ENCODE results near the gene SMARCC1.

The SMARCC1 gene

DNA sequence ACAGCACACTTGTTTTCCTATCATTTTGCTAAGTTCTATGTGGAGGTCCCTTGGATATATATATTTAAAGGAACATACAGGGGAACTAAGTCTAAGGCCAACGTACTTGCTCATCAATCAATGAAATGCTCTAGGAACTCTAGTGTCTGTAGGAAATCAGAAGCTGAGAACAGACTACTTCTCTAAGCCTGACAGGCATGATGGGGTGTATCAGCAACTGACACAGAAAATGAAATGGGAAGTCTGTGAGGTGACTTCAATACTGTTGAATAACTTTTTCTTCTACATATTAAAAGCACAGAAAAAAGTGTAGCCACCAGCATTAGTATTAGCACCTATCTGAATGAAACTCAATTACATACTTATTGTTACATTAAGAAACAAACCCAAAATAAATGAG, 146.2 kb downstream of the SMARCC1 start:
- Histone ChIP-seq H3F3A (ENCODE audit: insufficient read depth) (0 out of 2 replicates have a peak, but pooled peaks cover 4% of the 10 kb centered on the region), H3K36me3 (ENCODE audit: low read length) (peaks cover 44% of the 10 kb centered on the region), H3K4me3 (ENCODE audit: insufficient read depth, low read length, poor library complexity, severe bottlenecking) (no peak overlapping the region), H3K9me2 (replicated peaks; ENCODE audit: insufficient read depth, low read length) (no peaks in the 10 kb centered on the region), H3K27me3 (ENCODE audit: low read length) (no peaks in the 10 kb centered on the region), H3K9me3 (ENCODE audit: insufficient read depth, low read length) (no peaks in the 10 kb centered on the region), H3K79me2 (ENCODE audit: insufficient read depth, low read length) (0 out of 2 replicates have a peak, but pooled peaks cover 3% of the 10 kb centered on the region), H3K4me2 (ENCODE audit: low read depth, low read length, poor library complexity, severe bottlenecking) (no peak overlapping the region), H4K20me1 (ENCODE audit: low read depth, low read length) (peaks cover 6% of the 10 kb centered on the region; the same call in 1 of the 2 replicates), H3K27ac (ENCODE audit: low read depth, low read length) (no peak overlapping the region), H2AFZ (ENCODE audit: low read depth, low read length, severe bottlenecking) (no peak overlapping the region), H3K9ac (ENCODE audit: low read length) (no peak overlapping the region)
- TF ChIP-seq, protein P1, sequence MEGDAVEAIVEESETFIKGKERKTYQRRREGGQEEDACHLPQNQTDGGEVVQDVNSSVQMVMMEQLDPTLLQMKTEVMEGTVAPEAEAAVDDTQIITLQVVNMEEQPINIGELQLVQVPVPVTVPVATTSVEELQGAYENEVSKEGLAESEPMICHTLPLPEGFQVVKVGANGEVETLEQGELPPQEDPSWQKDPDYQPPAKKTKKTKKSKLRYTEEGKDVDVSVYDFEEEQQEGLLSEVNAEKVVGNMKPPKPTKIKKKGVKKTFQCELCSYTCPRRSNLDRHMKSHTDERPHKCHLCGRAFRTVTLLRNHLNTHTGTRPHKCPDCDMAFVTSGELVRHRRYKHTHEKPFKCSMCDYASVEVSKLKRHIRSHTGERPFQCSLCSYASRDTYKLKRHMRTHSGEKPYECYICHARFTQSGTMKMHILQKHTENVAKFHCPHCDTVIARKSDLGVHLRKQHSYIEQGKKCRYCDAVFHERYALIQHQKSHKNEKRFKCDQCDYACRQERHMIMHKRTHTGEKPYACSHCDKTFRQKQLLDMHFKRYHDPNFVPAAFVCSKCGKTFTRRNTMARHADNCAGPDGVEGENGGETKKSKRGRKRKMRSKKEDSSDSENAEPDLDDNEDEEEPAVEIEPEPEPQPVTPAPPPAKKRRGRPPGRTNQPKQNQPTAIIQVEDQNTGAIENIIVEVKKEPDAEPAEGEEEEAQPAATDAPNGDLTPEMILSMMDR (IDR thresholded peaks at IDR 0.05; ENCODE audit: insufficient read depth, low read length, poor library complexity, severe bottlenecking): no peak

GRCh38 chr3:47634996-47635395, 146.7 kb downstream of the SMARCC1 start:
- Histone ChIP-seq H2AFZ (ENCODE audit: low read depth, low read length, severe bottlenecking) (no peak overlapping the region), H3K9me2 (replicated peaks; ENCODE audit: insufficient read depth, low read length) (no peaks in the 10 kb centered on the region), H4K20me1 (ENCODE audit: low read depth, low read length) (peaks cover under 1% of the 10 kb centered on the region; the same call in 1 of the 2 replicates), H3K27me3 (ENCODE audit: low read length) (no peaks in the 10 kb centered on the region), H3K27ac (ENCODE audit: low read depth, low read length) (no peak overlapping the region), H3K4me3 (ENCODE audit: insufficient read depth, low read length, poor library complexity, severe bottlenecking) (no peak overlapping the region), H3K4me2 (ENCODE audit: low read depth, low read length, poor library complexity, severe bottlenecking) (no peak overlapping the region), H3K9me3 (ENCODE audit: insufficient read depth, low read length) (no peaks in the 10 kb centered on the region), H3K79me2 (ENCODE audit: insufficient read depth, low read length) (no peaks in the 10 kb centered on the region), H3F3A (ENCODE audit: insufficient read depth) (0 out of 2 replicates have a peak, but pooled peaks cover 4% of the 10 kb centered on the region), H3K9ac (ENCODE audit: low read length) (no peak overlapping the region), H3K36me3 (ENCODE audit: low read length) (peaks cover 43% of the 10 kb centered on the region)
- TF ChIP-seq, protein P1 (IDR thresholded peaks at IDR 0.05; ENCODE audit: insufficient read depth, low read length, poor library complexity, severe bottlenecking): no peak
- no peak for TF ChIP-seq EZH2phosphoT487 (conservative IDR thresholded peaks at IDR 0.05; ENCODE audit: low read length)

DNA sequence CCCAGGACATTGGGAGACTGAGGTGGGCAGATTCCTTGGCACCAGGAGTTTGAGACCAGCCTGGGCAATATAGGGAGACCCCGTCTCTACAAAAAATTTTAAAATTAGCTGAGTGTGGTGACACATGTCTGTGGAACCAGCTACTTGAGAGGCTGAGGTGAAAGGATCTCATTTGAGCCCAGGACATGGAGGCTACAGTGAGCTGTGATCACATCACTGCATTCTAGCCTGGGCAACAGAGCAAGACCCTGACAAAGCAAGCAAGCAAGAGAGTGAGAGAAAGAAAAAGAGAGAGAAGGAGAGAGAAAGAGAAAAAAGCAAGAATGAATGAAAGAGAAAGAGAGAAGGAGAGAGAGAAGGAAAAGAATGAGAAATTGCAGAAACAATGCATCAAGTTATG, 150.9 kb downstream of the SMARCC1 start:
- Histone ChIP-seq H2AFZ (ENCODE audit: low read depth, low read length, severe bottlenecking) (no peak overlapping the region), H3K4me2 (ENCODE audit: low read depth, low read length, poor library complexity, severe bottlenecking) (no peak overlapping the region), H4K20me1 (ENCODE audit: low read depth, low read length) (no peaks in the 10 kb centered on the region), H3K36me3 (ENCODE audit: low read length) (peaks cover 39% of the 10 kb centered on the region), H3K9me2 (replicated peaks; ENCODE audit: insufficient read depth, low read length) (no peaks in the 10 kb centered on the region), H3K27me3 (ENCODE audit: low read length) (no peaks in the 10 kb centered on the region), H3K27ac (ENCODE audit: low read depth, low read length) (no peak overlapping the region), H3K9me3 (ENCODE audit: insufficient read depth, low read length) (no peaks in the 10 kb centered on the region), H3K4me3 (ENCODE audit: insufficient read depth, low read length, poor library complexity, severe bottlenecking) (no peak overlapping the region), H3F3A (ENCODE audit: insufficient read depth) (no peaks in the 10 kb centered on the region), H3K79me2 (ENCODE audit: insufficient read depth, low read length) (no peaks in the 10 kb centered on the region), H3K9ac (ENCODE audit: low read length) (no peak overlapping the region)
- TF ChIP-seq, protein P1 (IDR thresholded peaks at IDR 0.05; ENCODE audit: insufficient read depth, low read length, poor library complexity, severe bottlenecking): no peak
- no peak for TF ChIP-seq EZH2phosphoT487 (conservative IDR thresholded peaks at IDR 0.05; ENCODE audit: low read length)
